HCT116 (cell line): ENCODE results near the gene SNRPF. TPM values are rescaled to one million over a fixed set of nuclear protein-coding genes. Genes with fewer than 3 reads are reported as not detected.

Experiments
- ATAC-seq: fragments of 200-7000 bp; cut with Tn5 transposase; 2 replicates; pipeline ENCODE4 v1.9.1; 2020; ENCODE audit warnings: mild to moderate bottlenecking, moderate library complexity
- BruUV-seq: library from RNA; stranded (reverse); fragments of 400-500 nt; replicated peaks from 2 replicates; lab custom pipeline; 2021; lab: Mats Ljungman, UMichigan
- CTCF ChIA-PET: fragments of 300-600 bp; sonication (Branson Sonifier 250); formaldehyde crosslinking; loops from one replicate; lab custom pipeline; 2021; ENCODE audit warnings: antibody characterized with exemption; lab: Charles Lee
- POLR2A ChIA-PET: fragments of 300-600, 350-600 bp; sonication (Branson Sonifier 250); formaldehyde crosslinking; loops from one replicate; lab custom pipeline; 2021; ENCODE audit warnings: antibody characterized with exemption; lab: Charles Lee
- RAD21 ChIA-PET, 2 experiments: fragments of 300-600 bp; sonication (Branson Sonifier 250); formaldehyde crosslinking; loops; one replicate each; lab custom pipeline; 2023; ENCODE audit warnings: low total read pairs in 2 of 2; ENCODE audit not compliant: uncharacterized antibody in 2 of 2, unreplicated experiment in 2 of 2, low non-redundant PET in 1 of 2; lab: Charles Lee
- DNase-seq: peaks from one replicate; pipeline ENCODE4 v3.0.0-alpha.2; 2010; ENCODE audit warnings: low read depth, low spot score
- H2AFZ ChIP-seq: fragments of 200-600 bp; shearing (Covaris generic), sonication (generic); 2 replicates; pipeline ENCODE4 v1.6.1; 2017; ENCODE audit warnings: low read depth, mixed run types, mixed read lengths, antibody characterized with exemption, low read length; ENCODE audit not compliant: poor library complexity, severe bottlenecking
- H3K27ac ChIP-seq: 2 replicates; pipeline ENCODE4 v1.5.1; 2012; ENCODE audit warnings: low read depth, low read length
- H3K27me3 ChIP-seq: fragments of 200-600 bp; sonication (generic); 2 replicates; pipeline ENCODE4 v1.6.1; 2016; ENCODE audit warnings: mixed run types, low read length, mixed read lengths; ENCODE audit not compliant: insufficient read depth
- H3K36me3 ChIP-seq, 2 experiments: fragments of 200-500 bp in 1 of 2; fragments of 200-600 bp in 1 of 2; sonication (Bioruptor generic) in 1 of 2; sonication (generic) in 1 of 2; 2 replicates each; pipeline versions ENCODE4 v1.5.1 to v1.6.1; 2014 to 2016; ENCODE audit warnings: low read length in 2 of 2, inconsistent platforms in 1 of 2, mixed read lengths in 1 of 2, mixed run types in 1 of 2; ENCODE audit not compliant: insufficient read depth in 2 of 2, control insufficient read depth in 1 of 2
- H3K4me1 ChIP-seq, 2 experiments: fragments of 200-600 bp in 1 of 2; sonication (generic) in 1 of 2; 2 replicates each; pipeline versions ENCODE4 v1.5.1 to v1.6.1; 2012 to 2017; ENCODE audit warnings: low read length in 2 of 2, inconsistent platforms in 1 of 2, mild to moderate bottlenecking in 1 of 2, mixed read lengths in 1 of 2, mixed run types in 1 of 2, moderate library complexity in 1 of 2; ENCODE audit not compliant: insufficient read depth in 2 of 2, control insufficient read depth in 1 of 2
- H3K4me2 ChIP-seq: fragments of 200-600 bp; sonication (generic); 2 replicates; pipeline ENCODE4 v1.6.1; 2017; ENCODE audit warnings: mixed run types, low read length, mixed read lengths
- H3K4me3 ChIP-seq, 2 experiments: fragments of 200-600 bp in 1 of 2; sonication (generic) in 1 of 2; replicated peaks in 1 of 2; 2 replicates each; pipeline ENCODE4 v1.5.1; 2011 to 2016; ENCODE audit warnings: low read length in 2 of 2, control low read depth in 1 of 2, low read depth in 1 of 2, mild to moderate bottlenecking in 1 of 2, mixed read lengths in 1 of 2, mixed run types in 1 of 2
- H3K79me2 ChIP-seq: fragments of 200-600 bp; sonication (generic); 2 replicates; pipeline ENCODE4 v1.6.1; 2017; ENCODE audit warnings: mild to moderate bottlenecking, mixed run types, low read length, moderate library complexity, mixed read lengths; ENCODE audit not compliant: insufficient read depth
- H3K9ac ChIP-seq: fragments of 200-600 bp; sonication (generic); 2 replicates; pipeline ENCODE4 v1.6.1; 2016; ENCODE audit warnings: low read length, mixed read lengths
- H3K9me2 ChIP-seq: fragments of 200-600 bp; sonication (generic), shearing (Covaris generic); 2 replicates; pipeline ENCODE4 v1.6.1; 2017; ENCODE audit warnings: mixed run types, mild to moderate bottlenecking, moderate library complexity; ENCODE audit not compliant: insufficient read depth
- H3K9me3 ChIP-seq, 2 experiments: fragments of 200-500 bp in 1 of 2; fragments of 200-600 bp in 1 of 2; sonication (Bioruptor generic) in 1 of 2; sonication (generic) in 1 of 2; 2 replicates each; pipeline ENCODE4 v1.6.1; 2014 to 2017; ENCODE audit warnings: low read length in 2 of 2, mixed read lengths in 2 of 2, inconsistent platforms in 1 of 2, low read depth in 1 of 2, mild to moderate bottlenecking in 1 of 2, mixed run types in 1 of 2, moderate library complexity in 1 of 2; ENCODE audit not compliant: control insufficient read depth in 1 of 2, insufficient read depth in 1 of 2
- H4K20me1 ChIP-seq: fragments of 200-600 bp; sonication (generic), shearing (Covaris generic); 2 replicates; pipeline ENCODE4 v1.6.1; 2017; ENCODE audit warnings: mixed run types, mild to moderate bottlenecking, moderate library complexity; ENCODE audit not compliant: insufficient read depth
- ELF1 ChIP-seq: IDR thresholded peaks from 2 replicates; pipeline ENCODE4 v1.6.1; 2012; ENCODE audit warnings: low read depth, borderline replicate concordance
- EZH2 ChIP-seq: fragments of 200-600 bp; sonication (generic); IDR thresholded peaks from 2 replicates; pipeline ENCODE4 v1.6.1; 2017; ENCODE audit warnings: antibody characterized with exemption, mixed run types
- EZH2phosphoT487 ChIP-seq: fragments of 200-600 bp; IDR thresholded peaks from 2 replicates; pipeline ENCODE4 v1.6.1; 2018; ENCODE audit warnings: antibody characterized with exemption, borderline replicate concordance
- RAD21 ChIP-seq: IDR thresholded peaks from 2 replicates; pipeline ENCODE4 v1.6.1; 2012; ENCODE audit warnings: low read depth, mild to moderate bottlenecking
- SP1 ChIP-seq: IDR thresholded peaks from 2 replicates; pipeline ENCODE4 v1.6.1; 2012; ENCODE audit warnings: low read depth
- TCF7L2 ChIP-seq: IDR thresholded peaks from 2 replicates; pipeline ENCODE4 v1.7.0; 2011; ENCODE audit warnings: borderline replicate concordance, inconsistent platforms; ENCODE audit not compliant: insufficient read depth, insufficient read length; ENCODE audit errors: extremely low read depth
- ZNF274 ChIP-seq: fragments of 200-500 bp; sonication (Bioruptor generic); IDR thresholded peaks from 2 replicates; pipeline ENCODE4 v1.6.1; 2014; ENCODE audit warnings: mild to moderate bottlenecking, low read depth, low read length, inconsistent platforms
- intact Hi-C: fragments of 100-400 bp; cut with micrococcal nuclease; formaldehyde crosslinking; loops from 2 replicates; pipeline ENCODE4 v1.10.0; 2022
- total RNA-seq: library from RNA; stranded (reverse); gene quantifications from one replicate; pipeline ENCODE4 v1.2.1, GENCODE V29; 2021; ENCODE audit not compliant: unreplicated experiment
- TF ChIP-seq, protein P1 (sequence below): IDR thresholded peaks from 2 replicates; pipeline ENCODE4 v1.6.1; 2011; ENCODE audit warnings: mild to moderate bottlenecking, low read length, moderate library complexity; ENCODE audit not compliant: insufficient replicate concordance; ENCODE audit errors: extremely low read depth
- TF ChIP-seq, protein P2 (sequence below): IDR thresholded peaks from 2 replicates; pipeline ENCODE4 v1.6.1; 2012; ENCODE audit warnings: low read depth
- TF ChIP-seq, protein P3 (sequence below): IDR thresholded peaks from 2 replicates; pipeline ENCODE4 v1.6.1; 2012
- TF ChIP-seq, protein P4 (sequence below): IDR thresholded peaks from 2 replicates; pipeline ENCODE4 v1.6.1; 2012

Gene SNRPF
- total RNA-seq, 1 experiment from 2014 or later: 56.3 TPM

DNA sequence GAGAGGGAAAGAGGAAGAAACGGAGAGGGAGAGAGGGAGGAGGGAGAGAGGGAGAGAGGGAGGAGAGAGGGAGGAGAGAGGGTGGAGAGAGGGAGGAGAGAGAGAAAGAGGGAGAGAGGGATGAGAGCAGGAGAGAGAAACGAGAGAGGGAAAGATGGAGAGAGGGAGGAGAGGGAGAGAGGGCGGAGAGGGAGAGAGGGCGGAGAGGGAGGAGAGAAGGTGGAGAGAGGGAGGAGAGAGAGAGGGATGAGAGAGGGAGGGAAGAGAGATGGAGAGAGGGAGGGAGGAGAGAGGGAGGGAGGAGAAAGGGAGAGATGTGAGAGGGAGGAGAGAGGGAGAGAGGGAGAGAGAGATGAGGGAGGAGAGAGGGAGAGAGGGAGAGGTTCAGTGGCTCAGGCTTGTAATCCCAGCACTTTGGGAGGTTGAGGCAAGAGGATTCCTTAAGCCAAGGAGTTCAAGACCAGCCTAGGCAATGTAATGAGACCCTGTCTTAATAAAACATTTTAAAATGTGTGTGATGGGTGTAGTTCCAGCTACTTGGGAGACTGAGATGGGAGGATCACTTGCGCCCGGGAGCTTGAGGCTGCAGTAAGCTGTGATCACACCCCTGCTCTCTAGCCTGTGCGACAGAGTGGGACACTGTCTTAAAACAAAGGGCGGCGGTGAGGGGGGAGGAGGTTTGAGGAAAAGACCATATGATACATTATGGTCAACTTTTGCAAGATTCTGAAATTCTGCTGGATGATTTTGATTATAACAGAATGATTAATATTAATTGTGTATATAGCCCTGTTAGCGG is 21.3 kb upstream of the SNRPF start:
- intact Hi-C loops: no loop called here
- Histone ChIP-seq H3K9me2 (no peaks in the 10 kb centered on the region), H3K9ac (no peak overlapping the region), H2AFZ (no peak overlapping the region), H3K36me3 (no peaks in the 10 kb centered on the region), H3K27ac (no peak overlapping the region), H3K4me3 (no peak overlapping the region), H3K9me3 (no peaks in the 10 kb centered on the region), H4K20me1 (no peaks in the 10 kb centered on the region), H3K27me3 (no peaks in the 10 kb centered on the region), H3K4me2 (peak overlapping the region; percentile 27), H3K4me1 (peaks cover 7 to 26% of the 10 kb centered on the region in 2 experiments; a peak in 3 of 4 replicates), H3K79me2 (no peaks in the 10 kb centered on the region)
- DNase-seq (no peak), ATAC-seq (peak; percentile 64)
- BruUV-seq: no TSS peak
- ChIA-PET POLR2A (no interaction called here), CTCF (no interaction called here), RAD21 (no interaction called here)
- TF ChIP-seq RAD21 (no peak), EZH2phosphoT487 (no peak), ELF1 (no peak), SP1 (no peak), ZNF274 (no peak), EZH2 (no peak), TCF7L2 (no peak)
- TF ChIP-seq, protein P1, sequence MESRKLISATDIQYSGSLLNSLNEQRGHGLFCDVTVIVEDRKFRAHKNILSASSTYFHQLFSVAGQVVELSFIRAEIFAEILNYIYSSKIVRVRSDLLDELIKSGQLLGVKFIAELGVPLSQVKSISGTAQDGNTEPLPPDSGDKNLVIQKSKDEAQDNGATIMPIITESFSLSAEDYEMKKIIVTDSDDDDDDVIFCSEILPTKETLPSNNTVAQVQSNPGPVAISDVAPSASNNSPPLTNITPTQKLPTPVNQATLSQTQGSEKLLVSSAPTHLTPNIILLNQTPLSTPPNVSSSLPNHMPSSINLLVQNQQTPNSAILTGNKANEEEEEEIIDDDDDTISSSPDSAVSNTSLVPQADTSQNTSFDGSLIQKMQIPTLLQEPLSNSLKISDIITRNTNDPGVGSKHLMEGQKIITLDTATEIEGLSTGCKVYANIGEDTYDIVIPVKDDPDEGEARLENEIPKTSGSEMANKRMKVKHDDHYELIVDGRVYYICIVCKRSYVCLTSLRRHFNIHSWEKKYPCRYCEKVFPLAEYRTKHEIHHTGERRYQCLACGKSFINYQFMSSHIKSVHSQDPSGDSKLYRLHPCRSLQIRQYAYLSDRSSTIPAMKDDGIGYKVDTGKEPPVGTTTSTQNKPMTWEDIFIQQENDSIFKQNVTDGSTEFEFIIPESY: no peak
- TF ChIP-seq, protein P2, sequence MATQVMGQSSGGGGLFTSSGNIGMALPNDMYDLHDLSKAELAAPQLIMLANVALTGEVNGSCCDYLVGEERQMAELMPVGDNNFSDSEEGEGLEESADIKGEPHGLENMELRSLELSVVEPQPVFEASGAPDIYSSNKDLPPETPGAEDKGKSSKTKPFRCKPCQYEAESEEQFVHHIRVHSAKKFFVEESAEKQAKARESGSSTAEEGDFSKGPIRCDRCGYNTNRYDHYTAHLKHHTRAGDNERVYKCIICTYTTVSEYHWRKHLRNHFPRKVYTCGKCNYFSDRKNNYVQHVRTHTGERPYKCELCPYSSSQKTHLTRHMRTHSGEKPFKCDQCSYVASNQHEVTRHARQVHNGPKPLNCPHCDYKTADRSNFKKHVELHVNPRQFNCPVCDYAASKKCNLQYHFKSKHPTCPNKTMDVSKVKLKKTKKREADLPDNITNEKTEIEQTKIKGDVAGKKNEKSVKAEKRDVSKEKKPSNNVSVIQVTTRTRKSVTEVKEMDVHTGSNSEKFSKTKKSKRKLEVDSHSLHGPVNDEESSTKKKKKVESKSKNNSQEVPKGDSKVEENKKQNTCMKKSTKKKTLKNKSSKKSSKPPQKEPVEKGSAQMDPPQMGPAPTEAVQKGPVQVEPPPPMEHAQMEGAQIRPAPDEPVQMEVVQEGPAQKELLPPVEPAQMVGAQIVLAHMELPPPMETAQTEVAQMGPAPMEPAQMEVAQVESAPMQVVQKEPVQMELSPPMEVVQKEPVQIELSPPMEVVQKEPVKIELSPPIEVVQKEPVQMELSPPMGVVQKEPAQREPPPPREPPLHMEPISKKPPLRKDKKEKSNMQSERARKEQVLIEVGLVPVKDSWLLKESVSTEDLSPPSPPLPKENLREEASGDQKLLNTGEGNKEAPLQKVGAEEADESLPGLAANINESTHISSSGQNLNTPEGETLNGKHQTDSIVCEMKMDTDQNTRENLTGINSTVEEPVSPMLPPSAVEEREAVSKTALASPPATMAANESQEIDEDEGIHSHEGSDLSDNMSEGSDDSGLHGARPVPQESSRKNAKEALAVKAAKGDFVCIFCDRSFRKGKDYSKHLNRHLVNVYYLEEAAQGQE: no peak
- TF ChIP-seq, protein P3, sequence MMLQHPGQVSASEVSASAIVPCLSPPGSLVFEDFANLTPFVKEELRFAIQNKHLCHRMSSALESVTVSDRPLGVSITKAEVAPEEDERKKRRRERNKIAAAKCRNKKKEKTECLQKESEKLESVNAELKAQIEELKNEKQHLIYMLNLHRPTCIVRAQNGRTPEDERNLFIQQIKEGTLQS: no peak
- TF ChIP-seq, protein P4, sequence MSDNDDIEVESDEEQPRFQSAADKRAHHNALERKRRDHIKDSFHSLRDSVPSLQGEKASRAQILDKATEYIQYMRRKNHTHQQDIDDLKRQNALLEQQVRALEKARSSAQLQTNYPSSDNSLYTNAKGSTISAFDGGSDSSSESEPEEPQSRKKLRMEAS: no peak
